Activated CD4-positive, alpha-beta T cell treated with anti-CD3 and anti-CD28 coated beads for 4 hours (primary cell): ENCODE measurements around the gene RNASE4.
A peak's percentile ranks its signal among the peaks of the same experiment; 100 is the strongest.
"Not testable (repeated sequence)": the region's sequence is repeated elsewhere in the genome, so short reads cannot be mapped to it uniquely, and the experiment has no call there.

ENCODE experiments used
- DNase-seq, 2 donors: peaks; one replicate each; pipeline ENCODE4 v3.0.0-alpha.2; 2020

The RNASE4 gene

GRCh38 chr14:20683891-20684661 lies at the start of gene RNASE4:
RNASE4 (plus strand) TSS chr14:20684560; CDS start chr14:20699372, 14,812 bp downstream.
- peak; percentile 75 to 80 for DNase-seq

- DNase-seq = no peak
Measured at GRCh38 chr14:20641591-20641990, 42.8 kb upstream of the RNASE4 start, which contains the start of gene OR6S1. OR6S1 (minus strand) TSS chr14:20641691; CDS start chr14:20641691, 0 bp downstream.

GRCh38 chr14:20642182-20642581 lies 42.2 kb upstream of the RNASE4 start:
- DNase-seq = no peak

GRCh38 chr14:20642755-20643154 lies 41.6 kb upstream of the RNASE4 start:
- not testable (repeated sequence) for DNase-seq

GRCh38 chr14:20644520-20644919 lies 39.8 kb upstream of the RNASE4 start:
- DNase-seq = no peak

GRCh38 chr14:20645481-20645880 lies 38.9 kb upstream of the RNASE4 start:
- DNase-seq = no peak

- DNase-seq = no peak
Measured at GRCh38 chr14:20652996-20653975, 31.1 kb upstream of the RNASE4 start.

GRCh38 chr14:20655851-20656250 lies 28.5 kb upstream of the RNASE4 start:
- DNase-seq = no peak

- DNase-seq = no peak
Measured at GRCh38 chr14:20656274-20656673, 28.1 kb upstream of the RNASE4 start.

- DNase-seq = peak; percentile 17 to 22
Measured at GRCh38 chr14:20657216-20658211, 26.8 kb upstream of the RNASE4 start.

GRCh38 chr14:20658246-20658645 lies 26.1 kb upstream of the RNASE4 start:
- no peak for DNase-seq

GRCh38 chr14:20659336-20659735 lies 25.0 kb upstream of the RNASE4 start:
- DNase-seq = no peak

- no peak for DNase-seq
Measured at GRCh38 chr14:20659813-20660395, 24.5 kb upstream of the RNASE4 start.

GRCh38 chr14:20661197-20661596 lies 23.2 kb upstream of the RNASE4 start:
- DNase-seq = no peak

GRCh38 chr14:20662968-20663732 lies 21.2 kb upstream of the RNASE4 start:
- peak; percentile 69 to 72 for DNase-seq

GRCh38 chr14:20666400-20666961 lies 17.9 kb upstream of the RNASE4 start:
- not testable (repeated sequence) for DNase-seq

GRCh38 chr14:20667957-20668356 lies 16.4 kb upstream of the RNASE4 start:
- DNase-seq = no peak

GRCh38 chr14:20668969-20669368 lies 15.4 kb upstream of the RNASE4 start:
- no peak for DNase-seq

- no peak for DNase-seq
Measured at GRCh38 chr14:20671597-20672283, 12.6 kb upstream of the RNASE4 start.

- no peak for DNase-seq
Measured at GRCh38 chr14:20675669-20676068, 8.7 kb upstream of the RNASE4 start.
